SU-DHL-6 (cell line): ENCODE results near the gene PNPLA4.

Experiments used
- H2AFZ ChIP-seq: fragments of 200-600 bp; sonication (generic); 2 replicates; pipeline ENCODE4 v1.6.1; 2014; ENCODE audit warnings: low read depth, mild to moderate bottlenecking, moderate library complexity, mixed read lengths, antibody characterized with exemption, low read length; ENCODE audit not compliant: severe bottlenecking
- H3F3A ChIP-seq: fragments of 200-600 bp; shearing (Covaris generic); 2 replicates; pipeline ENCODE4 v1.6.0; 2016; ENCODE audit warnings: antibody characterized with exemption, mild to moderate bottlenecking; ENCODE audit not compliant: insufficient read depth
- H3K27ac ChIP-seq: fragments of 200-600 bp; sonication (generic); 2 replicates; pipeline ENCODE4 v1.5.1; 2016; ENCODE audit warnings: low read depth, mild to moderate bottlenecking, low read length, moderate library complexity, mixed read lengths
- H3K27me3 ChIP-seq: fragments of 200-600 bp; sonication (generic), shearing (Covaris generic); 2 replicates; pipeline ENCODE4 v1.6.0; 2014; ENCODE audit warnings: mild to moderate bottlenecking, low read length
- H3K36me3 ChIP-seq: fragments of 200-600 bp; sonication (generic); 2 replicates; pipeline ENCODE4 v1.6.1; 2014; ENCODE audit warnings: mild to moderate bottlenecking, low read length, mixed read lengths
- H3K4me2 ChIP-seq: fragments of 300-600, 200-600 bp; shearing (Covaris generic), sonication (generic); 2 replicates; pipeline ENCODE4 v1.6.0; 2014; ENCODE audit warnings: low read length, low read depth, mild to moderate bottlenecking; ENCODE audit not compliant: poor library complexity, severe bottlenecking
- H3K4me3 ChIP-seq: fragments of 200-600 bp; sonication (generic); 2 replicates; pipeline ENCODE4 v1.5.1; 2014; ENCODE audit warnings: antibody characterized with exemption, low read length, mild to moderate bottlenecking, mixed read lengths; ENCODE audit not compliant: insufficient read depth, poor library complexity, severe bottlenecking
- H3K79me2 ChIP-seq: fragments of 200-600 bp; sonication (generic); 2 replicates; pipeline ENCODE4 v1.6.1; 2014; ENCODE audit warnings: mild to moderate bottlenecking, low read length, moderate library complexity; ENCODE audit not compliant: insufficient read depth
- H3K9ac ChIP-seq: fragments of 200-600 bp; sonication (generic); 2 replicates; pipeline ENCODE4 v1.7.0; 2014; ENCODE audit warnings: mild to moderate bottlenecking, low read length
- H3K9me2 ChIP-seq: fragments of 200-600 bp; sonication (generic); replicated peaks from 2 replicates; pipeline ENCODE4 v1.6.1; 2014; ENCODE audit warnings: low read length; ENCODE audit not compliant: insufficient read depth
- H3K9me3 ChIP-seq: fragments of 200-600 bp; sonication (generic); 2 replicates; pipeline ENCODE4 v1.6.1; 2014; ENCODE audit warnings: low read length, mixed read lengths; ENCODE audit not compliant: insufficient read depth
- H4K20me1 ChIP-seq: fragments of 200-600 bp; sonication (generic); 2 replicates; pipeline ENCODE4 v1.6.1; 2014; ENCODE audit warnings: low read depth, mild to moderate bottlenecking, antibody characterized with exemption, low read length, moderate library complexity, mixed read lengths
- CTCF ChIP-seq: fragments of 200-600 bp; sonication (generic); IDR thresholded peaks from one replicate; pipeline ENCODE4 v1.5.1; 2017; ENCODE audit warnings: antibody characterized with exemption, mild to moderate bottlenecking, low read length, moderate library complexity; ENCODE audit not compliant: insufficient read depth, poor library complexity, severe bottlenecking
- EZH2phosphoT487 ChIP-seq: fragments of 200-600 bp; sonication (generic), shearing (Covaris generic); conservative IDR thresholded peaks from 2 replicates; pipeline ENCODE4 v1.6.1; 2018; ENCODE audit warnings: mild to moderate bottlenecking, antibody characterized with exemption, low read length, moderate library complexity, mixed read lengths

Gene PNPLA4

GRCh38 chrX:7965436-7965835, 38.2 kb upstream of the PNPLA4 start:
- Histone ChIP-seq H3F3A (no peaks in the 10 kb centered on the region), H3K27me3 (no peaks in the 10 kb centered on the region), H3K9me2 (no peaks in the 10 kb centered on the region), H3K9me3 (no peaks in the 10 kb centered on the region), H4K20me1 (no peaks in the 10 kb centered on the region), H3K27ac (no peak overlapping the region), H3K79me2 (no peaks in the 10 kb centered on the region), H3K9ac (no peak overlapping the region), H3K4me2 (no peak overlapping the region), H3K36me3 (no peaks in the 10 kb centered on the region), H3K4me3 (no peak overlapping the region), H2AFZ (no peak overlapping the region)
- TF ChIP-seq CTCF = no peak
- TF ChIP-seq EZH2phosphoT487 = no peak

DNA sequence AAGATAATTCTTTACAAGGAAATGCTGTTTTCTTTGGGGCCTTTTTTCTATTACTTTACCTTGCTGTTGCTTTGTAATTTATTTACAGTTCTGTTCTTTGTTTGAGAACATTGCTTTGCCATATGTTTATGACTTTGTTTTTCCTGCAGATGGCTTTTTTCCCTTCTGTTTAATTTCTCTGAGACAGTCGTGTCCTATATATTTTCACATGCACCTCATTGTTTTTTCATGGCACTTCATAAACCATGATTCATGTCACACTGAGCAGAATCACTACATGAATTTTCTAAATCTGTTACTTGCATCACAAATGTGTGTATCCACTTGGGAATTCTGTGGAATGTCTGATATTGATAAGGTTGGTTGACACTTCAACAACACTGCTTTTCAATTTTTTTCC, 33.0 kb upstream of the PNPLA4 start:
- Histone ChIP-seq H3K27me3 (no peaks in the 10 kb centered on the region), H3K36me3 (no peaks in the 10 kb centered on the region), H3F3A (no peaks in the 10 kb centered on the region), H2AFZ (no peak overlapping the region), H3K9me3 (no peaks in the 10 kb centered on the region), H4K20me1 (no peaks in the 10 kb centered on the region), H3K9ac (no peak overlapping the region), H3K79me2 (no peaks in the 10 kb centered on the region), H3K4me3 (no peak overlapping the region), H3K9me2 (no peaks in the 10 kb centered on the region), H3K4me2 (no peak overlapping the region), H3K27ac (no peak overlapping the region)
- TF ChIP-seq EZH2phosphoT487 = no peak
- no peak for TF ChIP-seq CTCF

GRCh38 chrX:7953446-7953845, 26.2 kb upstream of the PNPLA4 start:
- no peak for TF ChIP-seq CTCF
- TF ChIP-seq EZH2phosphoT487 = no peak
- Histone ChIP-seq H3K9ac (no peak overlapping the region), H3K4me3 (no peak overlapping the region), H3K4me2 (no peak overlapping the region), H2AFZ (no peak overlapping the region), H3K9me2 (no peaks in the 10 kb centered on the region), H3K79me2 (no peaks in the 10 kb centered on the region), H3K36me3 (no peaks in the 10 kb centered on the region), H4K20me1 (no peaks in the 10 kb centered on the region), H3K9me3 (no peaks in the 10 kb centered on the region), H3F3A (no peaks in the 10 kb centered on the region), H3K27me3 (no peaks in the 10 kb centered on the region), H3K27ac (no peak overlapping the region)

DNA sequence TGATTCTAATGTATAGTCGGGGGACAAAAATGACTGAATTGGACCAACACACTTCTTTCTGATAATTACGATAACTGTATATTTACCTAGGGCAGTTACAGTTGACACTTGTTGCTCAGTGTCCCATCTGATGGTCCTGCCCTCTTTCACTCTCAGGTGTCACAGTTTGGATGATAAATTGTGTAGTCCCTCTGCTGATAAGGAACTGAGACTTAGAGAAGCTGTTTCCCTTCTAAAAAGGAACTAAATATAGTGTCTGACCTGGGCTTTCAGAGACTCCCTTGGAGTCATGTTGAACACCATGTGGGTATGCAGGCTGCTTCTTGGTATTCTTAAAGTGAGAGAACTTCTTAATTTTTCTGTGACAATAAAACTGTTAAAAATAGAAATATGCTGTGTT, 23.7 kb upstream of the PNPLA4 start:
- H3K27me3 ChIP-seq = no peaks in the 10 kb centered on the region
- no peaks in the 10 kb centered on the region for H3K9me2 ChIP-seq
- no peak overlapping the region for H3K9ac ChIP-seq

More for the DNA sequence above, 23.7 kb upstream of the PNPLA4 start:
- Histone ChIP-seq H3K4me3 (no peak overlapping the region), H4K20me1 (no peaks in the 10 kb centered on the region), H3F3A (no peaks in the 10 kb centered on the region), H2AFZ (no peak overlapping the region), H3K36me3 (no peaks in the 10 kb centered on the region), H3K4me2 (no peak overlapping the region), H3K79me2 (no peaks in the 10 kb centered on the region), H3K9me3 (no peaks in the 10 kb centered on the region), H3K27ac (no peak overlapping the region)
- no peak for TF ChIP-seq EZH2phosphoT487
- TF ChIP-seq CTCF = no peak
